Activated CD4-positive, alpha-beta T cell treated with anti-CD3 and anti-CD28 coated beads, Interleukin-2, amount 10 ng/mL, durations not matched to agents 7 days and 5 days (primary cell): ENCODE measurements around the gene PTK6. TPM values are rescaled to one million over a fixed set of nuclear protein-coding genes. Genes with fewer than 3 reads are reported as not detected.
A peak's percentile ranks its signal among the peaks of the same experiment; 100 is the strongest.
"Not testable (repeated sequence)": the region's sequence is repeated elsewhere in the genome, so short reads cannot be mapped to it uniquely, and the experiment has no call there.

Experiments used
- CTCF ChIA-PET: fragments of 350-600 bp; sonication (Branson Sonifier 250); formaldehyde crosslinking; loops from one replicate; lab custom pipeline; 2021; ENCODE audit warnings: antibody characterized with exemption; lab: Charles Lee
- POLR2A ChIA-PET: fragments of 350-600 bp; sonication (Branson Sonifier 250); formaldehyde crosslinking; loops from one replicate; lab custom pipeline; 2021; ENCODE audit warnings: antibody characterized with exemption; lab: Charles Lee
- DNase-seq: peaks from one replicate; pipeline ENCODE4 v3.0.0-alpha.2; 2020
- H3K27ac Mint-ChIP-seq: one replicate; pipeline ENCODE4 v1.8.0; 2021; ENCODE audit warnings: mild to moderate bottlenecking, moderate library complexity, mixed read lengths
- H3K27me3 Mint-ChIP-seq: one replicate; pipeline ENCODE4 v1.8.0; 2021; ENCODE audit warnings: mixed read lengths
- H3K36me3 Mint-ChIP-seq: one replicate; pipeline ENCODE4 v1.8.0; 2021; ENCODE audit warnings: low read depth, mixed read lengths
- H3K4me1 Mint-ChIP-seq: one replicate; pipeline ENCODE4 v1.8.0; 2021; ENCODE audit warnings: mixed read lengths
- H3K4me3 Mint-ChIP-seq: one replicate; pipeline ENCODE4 v1.8.0; 2021; ENCODE audit warnings: mild to moderate bottlenecking, moderate library complexity, mixed read lengths
- H3K9me3 Mint-ChIP-seq: one replicate; pipeline ENCODE4 v1.8.0; 2021; ENCODE audit warnings: mixed read lengths
- total RNA-seq, 2 experiments: library from RNA; stranded (reverse); gene quantifications; one replicate each; pipeline ENCODE4 v1.2.3, GENCODE V29; 2021

PTK6 gene
- total RNA-seq, 2 experiments from 2014 or later = 0.71 to 0.74 TPM

DNA sequence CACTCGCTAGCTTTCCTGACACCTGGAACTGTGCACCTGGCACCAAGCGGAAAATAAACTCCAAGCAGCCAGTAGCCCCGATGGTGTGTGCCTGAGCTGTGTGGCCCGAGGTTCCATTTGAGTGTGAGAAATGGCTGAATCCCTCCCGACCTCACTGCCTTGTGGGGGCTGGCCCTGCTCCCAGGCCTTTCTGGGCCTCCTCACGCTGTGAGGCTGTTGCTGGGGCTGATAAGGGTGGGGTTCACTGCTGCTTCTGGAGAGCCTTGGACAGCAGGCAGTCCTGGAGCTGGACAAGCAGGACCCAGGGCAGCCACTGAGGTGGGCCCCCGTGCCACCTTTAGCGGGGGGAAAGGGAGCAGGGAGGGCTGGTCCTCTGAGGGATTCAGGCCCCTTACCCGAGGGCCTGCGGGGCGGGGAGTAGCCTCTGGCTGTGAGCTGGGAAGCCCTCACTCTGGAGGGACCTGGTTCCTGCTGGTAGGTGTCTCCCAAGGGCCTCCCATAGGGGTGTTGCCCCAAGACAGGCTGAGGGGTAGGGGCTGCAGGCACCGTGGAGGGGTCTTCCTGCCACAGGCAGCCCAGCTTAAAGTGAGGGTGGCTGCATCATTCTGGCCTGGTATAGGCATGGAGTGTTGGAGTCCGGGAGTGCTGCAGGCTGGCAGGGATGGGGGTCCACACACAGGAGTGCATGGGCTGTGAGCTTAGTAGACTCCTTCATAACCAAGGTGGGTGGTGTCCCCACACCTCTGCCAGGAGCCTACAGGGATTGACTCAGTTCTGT lies 14.9 kb downstream of the PTK6 start:
- peaks cover 3% of the 10 kb centered on the region for H3K27me3 Mint-ChIP-seq
- peaks cover 23% of the 10 kb centered on the region for H3K36me3 Mint-ChIP-seq
- H3K27ac Mint-ChIP-seq = peak overlapping the region; percentile 62
- ChIA-PET POLR2A (no interaction called here), CTCF (interaction anchor here (0.6 to 2.3 kb wide), 6 partner anchors 12 to 598 kb away, joined by 3 to 21 read pairs (median 4); partner anchors contain the start of gene PTK6)
- peak overlapping the region; percentile 59 for H3K4me3 Mint-ChIP-seq
- peaks cover 12% of the 10 kb centered on the region for H3K4me1 Mint-ChIP-seq
- DNase-seq = no peak
- H3K9me3 Mint-ChIP-seq = peaks cover 8% of the 10 kb centered on the region

DNA sequence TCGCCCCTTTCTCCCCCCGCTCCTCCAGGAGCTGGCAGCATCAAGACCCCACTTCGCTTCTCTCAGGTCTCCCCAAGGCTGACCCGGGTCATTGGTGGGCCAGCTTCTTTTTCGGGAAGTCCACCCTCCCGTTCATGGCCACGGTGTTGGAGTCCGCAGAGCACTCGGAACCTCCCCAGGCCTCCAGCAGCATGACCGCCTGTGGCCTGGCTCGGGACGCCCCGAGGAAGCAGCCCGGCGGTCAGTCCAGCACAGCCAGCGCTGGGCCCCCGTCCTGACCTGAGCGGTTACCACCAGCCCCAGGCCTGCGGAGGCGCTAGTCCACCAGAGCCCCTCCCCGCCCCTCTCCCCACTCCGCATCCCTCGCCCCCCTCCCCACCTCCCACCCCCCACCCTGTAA lies 15.6 kb downstream of the PTK6 start:
- Mint-ChIP-seq H3K27ac (peak overlapping the region; percentile 81), H3K4me1 (peaks cover 12% of the 10 kb centered on the region), H3K9me3 (peaks cover 8% of the 10 kb centered on the region), H3K36me3 (peaks cover 23% of the 10 kb centered on the region), H3K4me3 (peak overlapping the region; percentile 73), H3K27me3 (no peaks in the 10 kb centered on the region)
- CTCF ChIA-PET = interaction anchor here (1.0 to 2.3 kb wide), 5 partner anchors 13 to 536 kb away, joined by 3 to 21 read pairs (median 4); partner anchors contain the start of gene PTK6
- no peak for DNase-seq
- POLR2A ChIA-PET = interaction anchor here (0.7 kb wide), 1 partner anchor 25 kb away, joined by 3 read pairs; no protein-coding TSS in a partner anchor

DNA sequence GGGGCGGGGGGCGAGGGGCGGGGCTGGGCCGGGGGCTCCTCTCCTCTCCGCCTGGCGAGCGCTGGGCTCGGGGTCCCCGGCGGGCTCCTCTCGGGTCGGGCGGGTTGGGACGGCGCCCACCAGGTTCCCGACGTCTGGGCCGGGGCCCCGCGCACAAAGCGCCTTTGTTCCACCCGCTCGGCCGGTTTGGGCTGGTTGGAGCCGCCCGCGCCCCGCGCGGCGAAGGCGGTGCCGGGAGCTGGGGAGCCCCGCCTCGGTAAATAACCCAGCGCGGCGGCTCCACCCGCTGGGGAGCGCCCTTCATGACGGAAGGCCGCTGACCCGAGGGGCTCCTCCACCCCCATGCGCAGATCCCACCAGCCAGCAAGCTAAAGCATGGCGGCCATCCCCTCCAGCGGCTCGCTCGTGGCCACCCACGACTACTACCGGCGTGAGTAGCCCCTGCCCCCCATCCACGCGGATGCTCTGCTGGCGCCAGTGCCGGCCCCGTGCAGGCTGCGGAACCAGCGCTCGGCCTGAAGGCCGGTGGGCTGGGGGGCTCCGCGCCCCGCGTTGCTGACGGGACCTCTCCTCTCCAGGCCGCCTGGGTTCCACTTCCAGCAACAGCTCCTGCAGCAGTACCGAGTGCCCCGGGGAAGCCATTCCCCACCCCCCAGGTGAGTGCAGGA lies 16.1 kb downstream of the PTK6 start:
- CTCF ChIA-PET = interaction anchor here (0.6 to 2.3 kb wide), 7 partner anchors 13 to 536 kb away, joined by 3 to 21 read pairs (median 4); partner anchors contain the start of gene PTK6
- Mint-ChIP-seq H3K4me3 (peak overlapping the region; percentile 73), H3K27ac (peak overlapping the region; percentile 81), H3K27me3 (no peaks in the 10 kb centered on the region), H3K36me3 (peaks cover 23% of the 10 kb centered on the region), H3K4me1 (peaks cover 12% of the 10 kb centered on the region), H3K9me3 (peaks cover 8% of the 10 kb centered on the region)
- peak; percentile 77 for DNase-seq
- POLR2A ChIA-PET = interaction anchor here (0.7 kb wide), 2 partner anchors 24 to 307 kb away, joined by 3 read pairs; no protein-coding TSS in a partner anchor

DNA sequence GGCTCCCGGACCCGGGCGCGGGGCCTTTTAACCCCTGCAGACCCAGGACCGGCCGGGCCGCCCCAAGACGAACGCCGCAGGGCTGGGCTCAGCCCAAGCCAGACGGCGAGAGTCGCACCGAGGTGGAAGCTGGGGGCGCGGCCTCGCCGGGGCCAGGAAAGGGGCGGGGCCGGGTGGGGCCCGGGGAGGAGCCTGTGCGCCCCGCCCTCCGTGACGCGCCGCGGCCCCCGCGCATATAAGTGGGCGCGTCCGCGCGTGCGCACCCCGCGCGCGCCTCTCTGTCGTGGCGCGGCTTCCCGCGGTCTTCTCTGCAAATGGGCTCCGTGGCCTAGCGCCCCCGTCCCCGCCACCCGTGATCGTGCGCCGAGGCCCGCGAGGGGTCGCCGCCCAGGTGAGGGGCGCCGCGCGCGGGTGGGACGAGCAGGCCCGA lies 16.7 kb downstream of the PTK6 start, which contains the start of gene PPDPF:
Gene PPDPF (plus strand): TSS at position 262 of the 430 bp plus-strand sequence. CDS start 544 bp downstream, outside the sequence.
- Mint-ChIP-seq H3K27me3 (peaks cover 3% of the 10 kb centered on the region), H3K36me3 (peaks cover 23% of the 10 kb centered on the region), H3K27ac (peak within 1 kb of the TSS; percentile 90), H3K4me1 (peaks cover 12% of the 10 kb centered on the region), H3K9me3 (peaks cover 10% of the 10 kb centered on the region), H3K4me3 (peak within 1 kb of the TSS; percentile 73)
- ChIA-PET CTCF (interaction anchor here (0.6 to 2.3 kb wide), 7 partner anchors 14 to 537 kb away, joined by 3 to 21 read pairs (median 4); partner anchors contain the start of gene PTK6), POLR2A (interaction anchor here (0.7 kb wide), 1 partner anchor 308 kb away, joined by 3 read pairs; no protein-coding TSS in a partner anchor)
- peak; percentile 84 for DNase-seq

DNA sequence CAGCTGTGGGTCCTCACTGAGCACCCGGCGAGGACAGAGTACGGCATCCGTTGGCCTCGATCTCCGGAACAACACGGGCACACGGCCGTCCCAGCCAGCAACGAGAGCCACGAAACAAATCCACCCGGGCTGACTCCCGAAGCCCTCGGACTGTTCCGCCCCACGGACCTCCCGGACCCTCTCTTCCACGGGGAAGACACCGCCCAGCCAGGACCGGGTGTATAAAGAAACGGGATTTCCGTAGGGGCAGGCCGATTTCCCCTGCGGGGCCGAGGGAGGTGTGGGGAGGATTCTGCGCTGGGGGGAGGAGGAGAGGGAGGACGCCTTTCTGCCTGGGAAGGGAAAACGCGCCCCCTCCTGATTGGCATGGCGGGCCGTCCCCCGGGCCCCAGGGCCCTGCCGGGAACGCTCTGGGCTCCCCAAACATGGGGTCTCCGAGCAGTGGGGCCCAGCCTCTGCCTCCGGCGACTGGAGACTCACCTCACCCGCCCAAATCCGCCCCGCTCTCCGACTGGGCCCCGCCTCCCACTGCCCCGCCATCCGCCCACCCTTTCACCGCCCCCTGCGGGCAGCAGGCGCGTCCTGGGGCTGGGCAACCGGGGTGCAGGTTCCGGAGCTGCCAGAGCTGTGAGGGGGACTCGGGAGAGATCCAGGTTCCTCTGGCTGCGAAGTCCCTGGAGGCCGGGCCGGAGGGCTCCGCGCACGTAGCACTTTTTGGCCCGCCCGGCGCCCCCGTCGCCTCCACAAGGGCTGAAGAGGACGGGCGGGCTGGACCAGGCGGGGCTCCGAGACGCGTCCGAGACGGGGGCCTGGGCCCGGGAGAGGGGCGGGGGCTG lies 17.3 kb downstream of the PTK6 start:
- H3K9me3 Mint-ChIP-seq = peaks cover 15% of the 10 kb centered on the region
- H3K4me3 Mint-ChIP-seq = peak overlapping the region; percentile 67
- H3K27me3 Mint-ChIP-seq = peaks cover 9% of the 10 kb centered on the region
- POLR2A ChIA-PET = no interaction called here
- DNase-seq = peak; percentile 71
- H3K4me1 Mint-ChIP-seq = peaks cover 12% of the 10 kb centered on the region
- H3K27ac Mint-ChIP-seq = peak overlapping the region; percentile 74
- H3K36me3 Mint-ChIP-seq = peaks cover 23% of the 10 kb centered on the region
- CTCF ChIA-PET = interaction anchor here (0.5 to 2.3 kb wide), 5 partner anchors 10 to 114 kb away, joined by 3 to 21 read pairs (median 4); partner anchors contain the start of gene PTK6

DNA sequence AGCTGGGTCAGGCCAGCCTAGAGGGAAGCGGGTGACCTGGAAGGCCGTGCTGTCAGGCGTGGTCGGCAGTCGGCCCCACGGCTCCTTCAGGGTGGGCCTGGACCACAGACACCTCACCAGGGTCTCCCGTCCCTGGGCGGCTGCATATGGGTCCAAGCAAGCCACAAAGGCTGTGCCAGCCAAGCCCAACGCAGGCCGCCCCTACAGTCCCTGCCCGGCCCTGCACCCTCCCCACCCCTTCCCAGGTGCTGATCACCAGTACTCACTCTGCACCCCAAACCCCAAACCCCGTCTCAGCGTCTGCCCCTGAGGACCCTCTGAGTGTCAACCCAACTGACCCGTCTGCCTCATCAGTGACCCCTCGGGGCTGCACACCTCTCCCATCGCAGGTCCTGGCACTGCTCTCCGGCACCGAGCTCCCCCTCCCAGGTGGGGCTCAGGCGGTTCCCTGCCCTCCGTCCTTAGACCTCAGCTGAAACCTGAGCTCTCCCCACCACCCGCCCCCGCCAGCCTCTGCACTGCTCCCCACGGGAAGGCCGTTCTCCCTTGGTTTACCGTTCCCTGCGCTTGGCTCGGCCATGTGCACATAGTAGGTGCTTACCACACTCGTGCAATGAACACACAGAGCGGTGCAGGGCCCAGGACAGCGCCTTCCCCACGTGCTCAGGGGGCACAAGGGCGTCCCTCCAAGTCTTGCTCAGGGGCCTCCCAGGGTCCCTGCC lies 18.1 kb downstream of the PTK6 start:
- DNase-seq = no peak
- CTCF ChIA-PET = interaction anchor here (1.4 kb wide), 1 partner anchor 10 kb away, joined by 4 read pairs; no protein-coding TSS in a partner anchor
- Mint-ChIP-seq H3K27me3 (peaks cover 14% of the 10 kb centered on the region), H3K4me1 (peaks cover 13% of the 10 kb centered on the region), H3K27ac (peak overlapping the region; percentile 73), H3K9me3 (peaks cover 19% of the 10 kb centered on the region), H3K36me3 (peaks cover 21% of the 10 kb centered on the region), H3K4me3 (peak overlapping the region; percentile 67)
- POLR2A ChIA-PET = no interaction called here

DNA sequence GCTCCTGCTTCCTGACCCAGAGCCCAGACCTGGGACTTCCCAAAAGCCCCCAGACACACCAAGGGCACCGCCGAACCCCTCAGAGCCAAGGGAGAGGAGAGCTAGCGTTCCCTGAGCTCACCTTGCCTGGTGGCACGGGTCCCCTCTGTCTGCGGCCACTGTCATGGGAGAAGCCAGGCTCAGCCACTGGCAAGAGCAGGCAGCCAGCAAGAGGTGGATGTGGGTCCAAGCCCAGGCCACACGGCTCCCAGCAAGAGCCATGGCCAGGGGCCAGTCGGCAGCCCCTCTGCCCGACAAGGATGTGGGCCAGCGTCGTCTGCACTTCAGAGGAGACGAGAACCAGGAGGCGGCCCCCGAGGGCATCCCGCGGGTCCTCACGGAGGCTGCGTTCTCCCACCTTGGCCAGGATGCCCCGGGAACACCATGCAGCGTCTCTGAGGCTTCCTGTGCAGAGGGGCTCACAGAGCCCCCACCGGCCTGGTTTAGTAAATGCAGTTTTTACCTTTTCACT lies 18.8 kb downstream of the PTK6 start:
- peaks cover 18% of the 10 kb centered on the region for H3K9me3 Mint-ChIP-seq
- POLR2A ChIA-PET = no interaction called here
- peaks cover 15% of the 10 kb centered on the region for H3K36me3 Mint-ChIP-seq
- peaks cover 17% of the 10 kb centered on the region for H3K27me3 Mint-ChIP-seq
- no peak overlapping the region for H3K4me3 Mint-ChIP-seq
- no peak for DNase-seq
- H3K27ac Mint-ChIP-seq = no peak overlapping the region
- CTCF ChIA-PET = interaction anchor here (1.4 to 1.7 kb wide), 2 partner anchors 11 to 22 kb away, joined by 4 to 7 read pairs; no protein-coding TSS in a partner anchor
- H3K4me1 Mint-ChIP-seq = peaks cover 11% of the 10 kb centered on the region

DNA sequence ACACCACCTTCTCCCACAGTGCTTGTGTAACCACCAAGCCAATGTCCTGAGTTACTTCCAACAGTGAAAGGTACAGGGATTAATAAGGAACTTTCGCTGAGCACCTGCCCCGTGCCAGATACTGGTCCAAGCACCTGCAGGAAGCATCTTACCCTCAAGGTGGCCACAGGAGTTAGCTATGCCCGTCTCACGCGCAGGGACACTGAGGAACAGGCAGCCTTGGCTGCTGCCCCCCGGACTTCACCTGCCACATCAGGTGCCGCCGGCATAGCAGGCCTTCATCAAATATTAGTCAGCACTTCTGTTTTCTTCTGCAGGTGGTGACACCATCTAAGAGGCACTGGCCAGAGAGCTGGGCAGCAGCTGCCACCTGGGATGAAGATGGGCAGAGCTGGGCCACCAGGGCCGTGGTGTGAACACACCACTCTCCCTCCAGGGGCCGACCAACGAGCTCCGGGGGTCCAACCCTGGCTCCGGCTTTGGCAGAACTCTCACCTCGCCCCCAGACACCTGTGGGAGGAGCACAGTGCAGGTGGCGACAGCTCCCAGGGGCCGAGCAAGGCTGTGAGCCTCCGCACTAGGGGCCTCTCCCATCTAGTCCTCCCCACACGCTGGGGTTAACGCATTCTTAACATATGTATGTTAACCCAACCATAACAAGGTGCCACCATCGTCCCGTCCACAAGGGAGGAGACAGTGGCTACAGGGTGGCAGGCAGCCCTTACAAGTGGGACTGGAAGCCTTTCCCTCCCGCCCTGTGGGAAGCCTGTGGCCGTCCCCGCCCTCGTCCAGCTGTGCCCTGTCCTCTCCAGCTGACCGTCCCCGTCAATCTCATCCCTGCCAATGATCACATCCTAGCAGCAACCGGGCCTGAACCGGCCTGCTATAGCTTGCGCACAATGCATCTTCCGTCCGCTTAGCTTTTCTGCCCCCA lies 19.5 kb downstream of the PTK6 start:
- Mint-ChIP-seq H3K9me3 (peaks cover 20% of the 10 kb centered on the region), H3K27ac (no peak overlapping the region), H3K27me3 (peaks cover 25% of the 10 kb centered on the region), H3K36me3 (peaks cover 9% of the 10 kb centered on the region), H3K4me1 (peaks cover 10% of the 10 kb centered on the region), H3K4me3 (no peak overlapping the region)
- no peak for DNase-seq
- CTCF ChIA-PET = interaction anchor here (1.7 kb wide), 1 partner anchor 21 kb away, joined by 7 read pairs; no protein-coding TSS in a partner anchor
- POLR2A ChIA-PET = no interaction called here

DNA sequence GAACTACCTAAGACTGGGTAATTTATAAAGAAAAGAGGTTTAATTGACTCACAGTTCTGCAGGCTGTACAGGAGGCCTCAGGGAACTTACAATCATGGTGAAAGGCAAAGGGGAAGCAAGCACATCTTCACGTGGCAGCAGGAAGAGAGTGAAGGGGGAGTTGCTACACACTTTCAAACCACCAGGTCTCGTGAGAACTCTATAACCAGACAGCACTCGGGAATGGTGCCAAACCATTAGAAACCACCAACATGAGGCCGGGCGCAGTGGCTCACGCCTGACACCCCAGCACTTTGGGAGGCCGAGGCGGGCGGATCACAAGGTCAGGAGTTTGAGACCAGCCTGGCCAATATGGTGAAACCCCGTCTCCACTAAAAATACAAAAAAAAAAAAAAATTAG lies 22.7 kb downstream of the PTK6 start:
- DNase-seq = peak; percentile 6
- CTCF ChIA-PET = interaction anchor here (0.6 kb wide), 1 partner anchor 1409 kb away, joined by 3 read pairs; no protein-coding TSS in a partner anchor
- H3K36me3 Mint-ChIP-seq, H3K4me3 Mint-ChIP-seq, POLR2A ChIA-PET, H3K4me1 Mint-ChIP-seq, H3K27ac Mint-ChIP-seq: not testable (repeated sequence)
- peaks cover 18% of the 10 kb centered on the region for H3K9me3 Mint-ChIP-seq
- H3K27me3 Mint-ChIP-seq = peaks cover 36% of the 10 kb centered on the region

DNA sequence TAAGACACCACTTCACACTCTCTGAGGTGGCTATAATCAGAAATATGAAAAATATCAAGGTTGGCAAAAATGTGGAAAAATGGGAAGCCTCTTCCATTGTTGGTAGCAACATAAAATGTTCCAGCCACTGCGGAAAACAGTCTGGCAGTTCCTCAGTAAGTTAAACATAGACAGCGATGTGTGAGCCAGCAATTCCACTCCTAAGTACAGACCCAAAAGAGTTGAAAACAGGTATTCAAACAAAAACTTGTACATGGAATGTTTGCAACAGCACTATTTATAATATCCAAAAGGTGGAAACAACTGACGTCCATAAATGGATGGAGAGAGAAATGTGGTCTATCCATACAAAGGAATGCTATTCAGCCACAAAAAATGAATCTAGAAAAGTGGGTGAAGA lies 24.0 kb downstream of the PTK6 start:
- H3K9me3 Mint-ChIP-seq = peaks cover 18% of the 10 kb centered on the region
- DNase-seq = no peak
- H3K4me3 Mint-ChIP-seq = no peak overlapping the region
- peaks cover 40% of the 10 kb centered on the region for H3K27me3 Mint-ChIP-seq
- POLR2A ChIA-PET = no interaction called here
- no peak overlapping the region for H3K27ac Mint-ChIP-seq
- H3K4me1 Mint-ChIP-seq = peaks cover 2% of the 10 kb centered on the region
- peaks cover 2% of the 10 kb centered on the region for H3K36me3 Mint-ChIP-seq
- CTCF ChIA-PET = no interaction called here
